ENCODE data around the gene PANX3. TPM values are rescaled to one million over a fixed set of nuclear protein-coding genes. Genes with fewer than 3 reads are reported as not detected.

Gene PANX3
- total and polyA plus RNA-seq, 9 of the 15 experiments (the other 6 are each of a cell fraction or from before 2014, with no cell fraction given): 0.09 to 0.69 (median 0.39) TPM

DNA sequence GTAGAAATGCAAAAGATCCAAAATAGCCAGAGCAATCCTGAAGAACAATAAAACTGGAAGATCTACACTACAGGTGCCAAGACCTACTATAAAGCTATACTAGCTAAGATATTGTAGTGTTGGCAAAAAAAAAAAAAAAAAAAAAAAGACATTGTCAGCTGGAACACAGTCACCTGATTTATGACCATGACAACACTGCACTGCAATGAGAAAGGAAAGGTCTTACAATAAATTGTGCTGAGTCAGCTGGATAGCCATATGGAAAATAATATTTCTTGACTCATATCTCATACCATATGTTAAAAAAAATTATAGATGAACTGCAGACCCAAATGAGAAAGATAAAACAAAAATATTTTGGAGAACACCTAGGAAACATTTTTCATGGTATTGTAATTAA, 3.1 kb upstream of the PANX3 start (continued):
- TF ChIP-seq, protein P1, sequence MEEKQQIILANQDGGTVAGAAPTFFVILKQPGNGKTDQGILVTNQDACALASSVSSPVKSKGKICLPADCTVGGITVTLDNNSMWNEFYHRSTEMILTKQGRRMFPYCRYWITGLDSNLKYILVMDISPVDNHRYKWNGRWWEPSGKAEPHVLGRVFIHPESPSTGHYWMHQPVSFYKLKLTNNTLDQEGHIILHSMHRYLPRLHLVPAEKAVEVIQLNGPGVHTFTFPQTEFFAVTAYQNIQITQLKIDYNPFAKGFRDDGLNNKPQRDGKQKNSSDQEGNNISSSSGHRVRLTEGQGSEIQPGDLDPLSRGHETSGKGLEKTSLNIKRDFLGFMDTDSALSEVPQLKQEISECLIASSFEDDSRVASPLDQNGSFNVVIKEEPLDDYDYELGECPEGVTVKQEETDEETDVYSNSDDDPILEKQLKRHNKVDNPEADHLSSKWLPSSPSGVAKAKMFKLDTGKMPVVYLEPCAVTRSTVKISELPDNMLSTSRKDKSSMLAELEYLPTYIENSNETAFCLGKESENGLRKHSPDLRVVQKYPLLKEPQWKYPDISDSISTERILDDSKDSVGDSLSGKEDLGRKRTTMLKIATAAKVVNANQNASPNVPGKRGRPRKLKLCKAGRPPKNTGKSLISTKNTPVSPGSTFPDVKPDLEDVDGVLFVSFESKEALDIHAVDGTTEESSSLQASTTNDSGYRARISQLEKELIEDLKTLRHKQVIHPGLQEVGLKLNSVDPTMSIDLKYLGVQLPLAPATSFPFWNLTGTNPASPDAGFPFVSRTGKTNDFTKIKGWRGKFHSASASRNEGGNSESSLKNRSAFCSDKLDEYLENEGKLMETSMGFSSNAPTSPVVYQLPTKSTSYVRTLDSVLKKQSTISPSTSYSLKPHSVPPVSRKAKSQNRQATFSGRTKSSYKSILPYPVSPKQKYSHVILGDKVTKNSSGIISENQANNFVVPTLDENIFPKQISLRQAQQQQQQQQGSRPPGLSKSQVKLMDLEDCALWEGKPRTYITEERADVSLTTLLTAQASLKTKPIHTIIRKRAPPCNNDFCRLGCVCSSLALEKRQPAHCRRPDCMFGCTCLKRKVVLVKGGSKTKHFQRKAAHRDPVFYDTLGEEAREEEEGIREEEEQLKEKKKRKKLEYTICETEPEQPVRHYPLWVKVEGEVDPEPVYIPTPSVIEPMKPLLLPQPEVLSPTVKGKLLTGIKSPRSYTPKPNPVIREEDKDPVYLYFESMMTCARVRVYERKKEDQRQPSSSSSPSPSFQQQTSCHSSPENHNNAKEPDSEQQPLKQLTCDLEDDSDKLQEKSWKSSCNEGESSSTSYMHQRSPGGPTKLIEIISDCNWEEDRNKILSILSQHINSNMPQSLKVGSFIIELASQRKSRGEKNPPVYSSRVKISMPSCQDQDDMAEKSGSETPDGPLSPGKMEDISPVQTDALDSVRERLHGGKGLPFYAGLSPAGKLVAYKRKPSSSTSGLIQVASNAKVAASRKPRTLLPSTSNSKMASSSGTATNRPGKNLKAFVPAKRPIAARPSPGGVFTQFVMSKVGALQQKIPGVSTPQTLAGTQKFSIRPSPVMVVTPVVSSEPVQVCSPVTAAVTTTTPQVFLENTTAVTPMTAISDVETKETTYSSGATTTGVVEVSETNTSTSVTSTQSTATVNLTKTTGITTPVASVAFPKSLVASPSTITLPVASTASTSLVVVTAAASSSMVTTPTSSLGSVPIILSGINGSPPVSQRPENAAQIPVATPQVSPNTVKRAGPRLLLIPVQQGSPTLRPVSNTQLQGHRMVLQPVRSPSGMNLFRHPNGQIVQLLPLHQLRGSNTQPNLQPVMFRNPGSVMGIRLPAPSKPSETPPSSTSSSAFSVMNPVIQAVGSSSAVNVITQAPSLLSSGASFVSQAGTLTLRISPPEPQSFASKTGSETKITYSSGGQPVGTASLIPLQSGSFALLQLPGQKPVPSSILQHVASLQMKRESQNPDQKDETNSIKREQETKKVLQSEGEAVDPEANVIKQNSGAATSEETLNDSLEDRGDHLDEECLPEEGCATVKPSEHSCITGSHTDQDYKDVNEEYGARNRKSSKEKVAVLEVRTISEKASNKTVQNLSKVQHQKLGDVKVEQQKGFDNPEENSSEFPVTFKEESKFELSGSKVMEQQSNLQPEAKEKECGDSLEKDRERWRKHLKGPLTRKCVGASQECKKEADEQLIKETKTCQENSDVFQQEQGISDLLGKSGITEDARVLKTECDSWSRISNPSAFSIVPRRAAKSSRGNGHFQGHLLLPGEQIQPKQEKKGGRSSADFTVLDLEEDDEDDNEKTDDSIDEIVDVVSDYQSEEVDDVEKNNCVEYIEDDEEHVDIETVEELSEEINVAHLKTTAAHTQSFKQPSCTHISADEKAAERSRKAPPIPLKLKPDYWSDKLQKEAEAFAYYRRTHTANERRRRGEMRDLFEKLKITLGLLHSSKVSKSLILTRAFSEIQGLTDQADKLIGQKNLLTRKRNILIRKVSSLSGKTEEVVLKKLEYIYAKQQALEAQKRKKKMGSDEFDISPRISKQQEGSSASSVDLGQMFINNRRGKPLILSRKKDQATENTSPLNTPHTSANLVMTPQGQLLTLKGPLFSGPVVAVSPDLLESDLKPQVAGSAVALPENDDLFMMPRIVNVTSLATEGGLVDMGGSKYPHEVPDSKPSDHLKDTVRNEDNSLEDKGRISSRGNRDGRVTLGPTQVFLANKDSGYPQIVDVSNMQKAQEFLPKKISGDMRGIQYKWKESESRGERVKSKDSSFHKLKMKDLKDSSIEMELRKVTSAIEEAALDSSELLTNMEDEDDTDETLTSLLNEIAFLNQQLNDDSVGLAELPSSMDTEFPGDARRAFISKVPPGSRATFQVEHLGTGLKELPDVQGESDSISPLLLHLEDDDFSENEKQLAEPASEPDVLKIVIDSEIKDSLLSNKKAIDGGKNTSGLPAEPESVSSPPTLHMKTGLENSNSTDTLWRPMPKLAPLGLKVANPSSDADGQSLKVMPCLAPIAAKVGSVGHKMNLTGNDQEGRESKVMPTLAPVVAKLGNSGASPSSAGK (IDR thresholded peaks at IDR 0.05): no peak
- TF ChIP-seq MEIS2 (IDR thresholded peaks at IDR 0.05; ENCODE audit: partially characterized antibody) (peak; percentile 98), C11orf30 (IDR thresholded peaks at IDR 0.05; ENCODE audit: low read depth) (peak; percentile 100), NFE2 (IDR thresholded peaks at IDR 0.05; ENCODE audit: low read depth) (peak; percentile 90), ZNF507 (tag; conservative IDR thresholded peaks at IDR 0.05) (no peak), ZNF384 (IDR thresholded peaks at IDR 0.05; ENCODE audit: low read depth, low read length) (peak; percentile 99), CBFA2T3 (IDR thresholded peaks at IDR 0.05) (peak; percentile 56)
- TF ChIP-seq, protein P2, sequence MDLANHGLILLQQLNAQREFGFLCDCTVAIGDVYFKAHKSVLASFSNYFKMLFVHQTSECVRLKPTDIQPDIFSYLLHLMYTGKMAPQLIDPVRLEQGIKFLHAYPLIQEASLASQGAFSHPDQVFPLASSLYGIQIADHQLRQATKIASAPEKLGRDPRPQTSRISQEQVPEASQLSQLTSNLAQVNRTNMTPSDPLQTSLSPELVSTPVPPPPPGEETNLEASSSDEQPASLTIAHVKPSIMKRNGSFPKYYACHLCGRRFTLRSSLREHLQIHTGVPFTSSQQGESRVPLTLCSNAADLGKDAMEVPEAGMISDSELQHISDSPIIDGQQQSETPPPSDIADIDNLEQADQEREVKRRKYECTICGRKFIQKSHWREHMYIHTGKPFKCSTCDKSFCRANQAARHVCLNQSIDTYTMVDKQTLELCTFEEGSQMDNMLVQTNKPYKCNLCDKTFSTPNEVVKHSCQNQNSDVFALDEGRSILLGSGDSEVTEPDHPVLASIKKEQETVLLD (IDR thresholded peaks at IDR 0.05): no peak

Data from K562 (cell line).